SK-N-SH treated with all-trans-retinoic acid at 6 μM for 48 hours (cell line): Measurements from ENCODE around the gene RAPGEF1.

Source experiments
- ATAC-seq: fragments of 200-7000 bp; cut with Tn5 transposase; 3 replicates; pipeline ENCODE4 v1.9.1; 2020; ENCODE audit warnings: mild to moderate bottlenecking, moderate library complexity
- CSDC2 ChIP-seq: fragments of 250-450 bp; sonication (Bioruptor Pico); IDR thresholded peaks from 2 replicates; pipeline ENCODE4 v1.5.0; 2020; ENCODE audit warnings: mild to moderate bottlenecking, moderate library complexity
- ESRRG ChIP-seq: fragments of 250-450 bp; sonication (Bioruptor Pico); IDR thresholded peaks from 2 replicates; pipeline ENCODE4 v1.6.1; 2021; ENCODE audit warnings: mild to moderate bottlenecking
- ISL1 ChIP-seq: fragments of 250-450 bp; sonication (Bioruptor Pico); IDR thresholded peaks from 2 replicates; pipeline ENCODE4 v2.1.2; 2022; ENCODE audit warnings: mild to moderate bottlenecking, moderate library complexity
- PPARA ChIP-seq: fragments of 250-450 bp; sonication (Bioruptor Pico); IDR thresholded peaks from 2 replicates; pipeline ENCODE4 v1.5.0; 2020; ENCODE audit warnings: mild to moderate bottlenecking, borderline replicate concordance
- TCF4 ChIP-seq: fragments of 250-450 bp; sonication (Bioruptor Pico); IDR thresholded peaks from 2 replicates; pipeline ENCODE4 v1.8.0; 2021; ENCODE audit warnings: mild to moderate bottlenecking, moderate library complexity, borderline replicate concordance
- ZC3H10 ChIP-seq: fragments of 250-450 bp; sonication (Bioruptor Pico); IDR thresholded peaks from 2 replicates; pipeline ENCODE4 v1.5.1; 2021; ENCODE audit warnings: mild to moderate bottlenecking, moderate library complexity
- ZFP3 ChIP-seq: fragments of 250-450 bp; sonication (Bioruptor Pico); IDR thresholded peaks from 2 replicates; pipeline ENCODE4 v1.5.0; 2020; ENCODE audit warnings: mild to moderate bottlenecking, moderate library complexity
- ZFP30 ChIP-seq: fragments of 450-650 bp; formaldehyde crosslinking; IDR thresholded peaks from 2 replicates; pipeline ENCODE4 v1.5.0; 2022; ENCODE audit warnings: mild to moderate bottlenecking, moderate library complexity
- ZNF8 ChIP-seq: fragments of 450-650 bp; formaldehyde crosslinking; IDR thresholded peaks from 2 replicates; pipeline ENCODE4 v1.5.0; 2020; ENCODE audit warnings: mild to moderate bottlenecking, moderate library complexity
- TF ChIP-seq, protein P1 (sequence below): fragments of 250-450 bp; sonication (Bioruptor Pico); IDR thresholded peaks from 2 replicates; pipeline ENCODE4 v1.5.1; 2021; ENCODE audit warnings: mild to moderate bottlenecking, moderate library complexity
- TF ChIP-seq, protein P2 (sequence below): fragments of 250-450 bp; sonication (Bioruptor Pico); IDR thresholded peaks from 2 replicates; pipeline ENCODE4 v1.5.1; 2020; ENCODE audit warnings: low read depth, mild to moderate bottlenecking, moderate library complexity
- TF ChIP-seq, protein P3 (sequence below): fragments of 250-450 bp; sonication (Bioruptor Pico); IDR thresholded peaks from 2 replicates; pipeline ENCODE4 v1.5.0; 2020; ENCODE audit warnings: mild to moderate bottlenecking, moderate library complexity
- TF ChIP-seq, protein P4 (sequence below): fragments of 250-450 bp; sonication (Bioruptor Pico); IDR thresholded peaks from 2 replicates; pipeline ENCODE4 v1.8.0; 2021; ENCODE audit warnings: low read depth, mild to moderate bottlenecking, moderate library complexity, borderline replicate concordance

Gene RAPGEF1

DNA sequence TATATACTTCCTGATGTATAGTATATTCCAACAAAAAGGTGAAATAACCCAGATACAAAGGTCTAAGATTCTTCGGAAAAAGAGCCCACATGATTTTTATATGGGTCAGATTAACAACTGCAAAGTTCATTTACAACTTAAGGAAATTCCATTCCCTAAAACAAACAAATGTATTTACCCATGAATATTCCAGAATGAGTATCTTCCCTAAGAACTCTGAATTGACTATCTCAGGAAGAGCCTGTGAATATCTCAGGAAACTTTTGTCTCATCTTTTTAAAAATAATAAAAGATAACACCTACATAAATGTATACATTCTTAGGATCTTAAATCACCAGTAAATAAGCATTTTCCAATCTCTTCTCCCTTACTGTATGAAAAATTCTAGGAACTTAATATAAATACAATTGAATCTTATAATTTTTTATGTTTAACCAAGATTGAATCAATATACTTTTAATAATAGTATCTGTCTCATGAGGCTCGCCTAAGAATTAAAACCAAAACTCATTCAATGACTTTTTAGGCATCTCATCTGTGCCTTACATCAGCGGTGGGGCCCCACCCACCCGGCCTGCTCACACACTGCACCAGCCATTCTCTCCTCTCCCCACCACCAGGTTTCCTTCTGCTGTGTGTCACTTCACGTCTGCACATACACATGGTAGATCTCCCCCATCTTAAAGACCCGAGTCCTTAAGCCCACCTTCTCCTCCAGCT, 78.1 kb downstream of the RAPGEF1 start:
- TF ChIP-seq ZNF8 (CRISPR knock-in tag) (no peak), ZC3H10 (CRISPR knock-in tag) (no peak), CSDC2 (CRISPR knock-in tag) (no peak), TCF4 (CRISPR knock-in tag) (no peak), ZFP30 (CRISPR knock-in tag) (no peak), ISL1 (CRISPR knock-in tag) (no peak), ZFP3 (CRISPR knock-in tag) (no peak), PPARA (CRISPR knock-in tag) (no peak)
- TF ChIP-seq, protein P1, sequence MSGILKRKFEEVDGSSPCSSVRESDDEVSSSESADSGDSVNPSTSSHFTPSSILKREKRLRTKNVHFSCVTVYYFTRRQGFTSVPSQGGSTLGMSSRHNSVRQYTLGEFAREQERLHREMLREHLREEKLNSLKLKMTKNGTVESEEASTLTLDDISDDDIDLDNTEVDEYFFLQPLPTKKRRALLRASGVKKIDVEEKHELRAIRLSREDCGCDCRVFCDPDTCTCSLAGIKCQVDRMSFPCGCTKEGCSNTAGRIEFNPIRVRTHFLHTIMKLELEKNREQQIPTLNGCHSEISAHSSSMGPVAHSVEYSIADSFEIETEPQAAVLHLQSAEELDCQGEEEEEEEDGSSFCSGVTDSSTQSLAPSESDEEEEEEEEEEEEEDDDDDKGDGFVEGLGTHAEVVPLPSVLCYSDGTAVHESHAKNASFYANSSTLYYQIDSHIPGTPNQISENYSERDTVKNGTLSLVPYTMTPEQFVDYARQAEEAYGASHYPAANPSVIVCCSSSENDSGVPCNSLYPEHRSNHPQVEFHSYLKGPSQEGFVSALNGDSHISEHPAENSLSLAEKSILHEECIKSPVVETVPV (CRISPR knock-in tag) = no peak
- TF ChIP-seq, protein P2, sequence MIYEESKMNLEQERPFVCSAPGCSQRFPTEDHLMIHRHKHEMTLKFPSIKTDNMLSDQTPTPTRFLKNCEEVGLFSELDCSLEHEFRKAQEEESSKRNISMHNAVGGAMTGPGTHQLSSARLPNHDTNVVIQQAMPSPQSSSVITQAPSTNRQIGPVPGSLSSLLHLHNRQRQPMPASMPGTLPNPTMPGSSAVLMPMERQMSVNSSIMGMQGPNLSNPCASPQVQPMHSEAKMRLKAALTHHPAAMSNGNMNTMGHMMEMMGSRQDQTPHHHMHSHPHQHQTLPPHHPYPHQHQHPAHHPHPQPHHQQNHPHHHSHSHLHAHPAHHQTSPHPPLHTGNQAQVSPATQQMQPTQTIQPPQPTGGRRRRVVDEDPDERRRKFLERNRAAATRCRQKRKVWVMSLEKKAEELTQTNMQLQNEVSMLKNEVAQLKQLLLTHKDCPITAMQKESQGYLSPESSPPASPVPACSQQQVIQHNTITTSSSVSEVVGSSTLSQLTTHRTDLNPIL (CRISPR knock-in tag) = no peak
- TF ChIP-seq, protein P3, sequence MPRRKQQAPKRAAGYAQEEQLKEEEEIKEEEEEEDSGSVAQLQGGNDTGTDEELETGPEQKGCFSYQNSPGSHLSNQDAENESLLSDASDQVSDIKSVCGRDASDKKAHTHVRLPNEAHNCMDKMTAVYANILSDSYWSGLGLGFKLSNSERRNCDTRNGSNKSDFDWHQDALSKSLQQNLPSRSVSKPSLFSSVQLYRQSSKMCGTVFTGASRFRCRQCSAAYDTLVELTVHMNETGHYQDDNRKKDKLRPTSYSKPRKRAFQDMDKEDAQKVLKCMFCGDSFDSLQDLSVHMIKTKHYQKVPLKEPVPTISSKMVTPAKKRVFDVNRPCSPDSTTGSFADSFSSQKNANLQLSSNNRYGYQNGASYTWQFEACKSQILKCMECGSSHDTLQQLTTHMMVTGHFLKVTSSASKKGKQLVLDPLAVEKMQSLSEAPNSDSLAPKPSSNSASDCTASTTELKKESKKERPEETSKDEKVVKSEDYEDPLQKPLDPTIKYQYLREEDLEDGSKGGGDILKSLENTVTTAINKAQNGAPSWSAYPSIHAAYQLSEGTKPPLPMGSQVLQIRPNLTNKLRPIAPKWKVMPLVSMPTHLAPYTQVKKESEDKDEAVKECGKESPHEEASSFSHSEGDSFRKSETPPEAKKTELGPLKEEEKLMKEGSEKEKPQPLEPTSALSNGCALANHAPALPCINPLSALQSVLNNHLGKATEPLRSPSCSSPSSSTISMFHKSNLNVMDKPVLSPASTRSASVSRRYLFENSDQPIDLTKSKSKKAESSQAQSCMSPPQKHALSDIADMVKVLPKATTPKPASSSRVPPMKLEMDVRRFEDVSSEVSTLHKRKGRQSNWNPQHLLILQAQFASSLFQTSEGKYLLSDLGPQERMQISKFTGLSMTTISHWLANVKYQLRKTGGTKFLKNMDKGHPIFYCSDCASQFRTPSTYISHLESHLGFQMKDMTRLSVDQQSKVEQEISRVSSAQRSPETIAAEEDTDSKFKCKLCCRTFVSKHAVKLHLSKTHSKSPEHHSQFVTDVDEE (CRISPR knock-in tag) = no peak
- TF ChIP-seq, protein P4, sequence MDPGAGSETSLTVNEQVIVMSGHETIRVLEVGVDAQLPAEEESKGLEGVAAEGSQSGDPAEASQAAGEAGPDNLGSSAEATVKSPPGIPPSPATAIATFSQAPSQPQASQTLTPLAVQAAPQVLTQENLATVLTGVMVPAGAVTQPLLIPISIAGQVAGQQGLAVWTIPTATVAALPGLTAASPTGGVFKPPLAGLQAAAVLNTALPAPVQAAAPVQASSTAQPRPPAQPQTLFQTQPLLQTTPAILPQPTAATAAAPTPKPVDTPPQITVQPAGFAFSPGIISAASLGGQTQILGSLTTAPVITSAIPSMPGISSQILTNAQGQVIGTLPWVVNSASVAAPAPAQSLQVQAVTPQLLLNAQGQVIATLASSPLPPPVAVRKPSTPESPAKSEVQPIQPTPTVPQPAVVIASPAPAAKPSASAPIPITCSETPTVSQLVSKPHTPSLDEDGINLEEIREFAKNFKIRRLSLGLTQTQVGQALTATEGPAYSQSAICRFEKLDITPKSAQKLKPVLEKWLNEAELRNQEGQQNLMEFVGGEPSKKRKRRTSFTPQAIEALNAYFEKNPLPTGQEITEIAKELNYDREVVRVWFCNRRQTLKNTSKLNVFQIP (CRISPR knock-in tag) = no peak
- ATAC-seq = no peak

DNA sequence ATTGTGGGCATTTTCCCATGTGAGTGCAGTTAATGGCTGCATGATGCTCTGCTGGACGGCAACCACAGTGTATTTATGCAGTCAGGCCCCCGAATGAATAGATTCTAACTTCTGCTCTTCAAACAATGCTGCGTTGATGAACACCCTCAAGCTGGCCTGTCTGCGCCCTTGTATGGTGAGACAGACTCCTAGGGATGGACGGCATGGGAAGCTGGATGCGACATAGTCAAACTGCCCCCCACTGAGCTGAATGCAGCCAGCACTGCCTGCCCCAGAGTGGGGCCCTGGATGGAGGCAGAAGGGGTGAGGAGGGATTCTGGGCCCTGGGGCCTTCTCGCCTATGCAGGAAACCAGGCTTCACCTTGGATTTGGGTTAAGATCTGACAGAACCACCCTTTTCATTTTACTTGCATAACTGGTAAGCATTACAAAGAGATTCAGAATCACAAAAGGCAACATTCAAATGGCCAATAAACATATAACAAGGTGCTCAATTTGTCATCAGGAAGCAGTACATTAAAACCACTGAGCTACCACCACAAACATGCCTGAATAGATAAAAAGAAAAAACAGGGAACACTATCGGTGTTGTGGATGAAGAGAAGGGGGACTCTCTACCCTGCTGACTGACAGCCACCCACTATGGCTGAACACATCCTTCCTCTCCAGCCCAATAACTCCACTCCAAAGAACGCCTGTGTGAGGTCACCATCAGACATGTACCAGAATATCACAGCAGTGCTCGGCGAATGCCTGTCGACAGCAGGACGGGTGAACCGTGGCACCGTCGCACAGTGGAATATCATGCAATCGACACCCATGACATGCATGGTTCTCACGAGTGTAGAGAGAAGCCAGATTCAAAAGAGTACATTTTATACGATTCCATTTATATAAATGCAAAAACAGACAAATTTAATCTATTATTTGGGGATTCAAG, 79.1 kb downstream of the RAPGEF1 start:
- no peak for TF ChIP-seq ESRRG (CRISPR knock-in tag)
- no peak for TF ChIP-seq ZFP30 (CRISPR knock-in tag)
- TF ChIP-seq, protein P2 (CRISPR knock-in tag) = no peak
- TF ChIP-seq CSDC2 (CRISPR knock-in tag) = no peak
- TF ChIP-seq, all 23 proteins: peak for 0
- ATAC-seq = no peak

DNA sequence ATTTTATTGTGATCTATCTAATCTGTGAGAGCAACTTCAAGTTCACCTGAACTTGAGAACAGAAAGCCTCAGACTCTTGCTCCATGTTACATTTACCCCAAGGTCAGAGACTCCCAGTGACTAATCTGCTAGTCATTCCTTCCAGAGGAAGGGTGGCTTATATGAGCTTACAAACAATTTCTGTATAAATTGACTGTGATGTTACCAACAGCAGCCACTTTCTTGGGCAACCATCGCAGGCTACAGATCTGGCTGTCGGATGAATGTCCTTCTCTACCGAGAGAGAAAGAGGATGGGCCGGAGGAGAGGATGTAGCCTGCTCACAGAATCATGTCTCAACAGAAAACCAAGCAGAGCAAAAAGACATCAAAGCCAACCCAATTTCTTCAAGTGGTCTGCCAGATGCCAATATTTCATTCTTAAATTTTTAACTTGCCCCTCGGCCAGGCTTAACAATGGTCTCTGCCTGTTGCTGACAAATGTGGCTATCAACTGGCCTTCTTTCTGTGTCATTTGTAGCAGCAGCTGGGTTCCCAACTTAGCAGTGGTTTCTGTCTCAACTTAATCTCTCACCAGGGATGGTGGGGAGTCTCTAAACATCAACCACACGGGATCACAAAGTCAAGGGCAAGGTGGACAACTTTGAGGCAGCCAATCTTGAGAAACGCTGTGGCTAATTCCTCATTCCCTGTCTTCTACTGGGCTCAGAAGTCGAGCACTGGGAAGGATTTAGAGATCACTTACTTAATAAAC, 81.3 kb downstream of the RAPGEF1 start:
- ATAC-seq = peak; percentile 92
- TF ChIP-seq, protein P4 (CRISPR knock-in tag) = no peak
- TF ChIP-seq ZC3H10 (CRISPR knock-in tag) = 0 out of 2 replicates have a peak, but pooled peaks have one; percentile 20
- no peak for TF ChIP-seq CSDC2 (CRISPR knock-in tag)
- TF ChIP-seq, all 23 proteins: peak for 1
